ENCODE measurements around the gene TRRAP. TPM values are rescaled to one million over a fixed set of nuclear protein-coding genes. Genes with fewer than 3 reads are reported as not detected.

The TRRAP gene
- total and polyA plus RNA-seq, 2 experiments from 2014 or later = 9.0 to 39.4 TPM

- no peaks in the 10 kb centered on the region for H3K27me3 ChIP-seq
- no peak overlapping the region for H3K27ac ChIP-seq
- H3K36me3 ChIP-seq = peaks cover 13% of the 10 kb centered on the region
- peak in 1 of 2 donors; percentile 35 for DNase-seq (ENCODE audit: low read depth in 1 of 2, low spot score in 1 of 2)
- H3K9me3 ChIP-seq (ENCODE audit: low read depth) = no peaks in the 10 kb centered on the region
- H3K4me1 ChIP-seq (ENCODE audit: low read depth) = peaks cover 3% of the 10 kb centered on the region
- H3K4me3 ChIP-seq = no peak overlapping the region
- no peak for TF ChIP-seq CTCF (IDR thresholded peaks at IDR 0.05; ENCODE audit: low read depth, low read length)
Observed at GRCh38 chr7:99021941-99022560, 143.7 kb downstream of the TRRAP start.

- DNase-seq (ENCODE audit: low read depth in 1 of 2, low spot score in 1 of 2) = no peak
- H3K27ac ChIP-seq = no peak overlapping the region
- peaks cover 3% of the 10 kb centered on the region for H3K4me1 ChIP-seq (ENCODE audit: low read depth)
- H3K4me3 ChIP-seq = no peak overlapping the region
- H3K9me3 ChIP-seq (ENCODE audit: low read depth) = no peaks in the 10 kb centered on the region
- H3K36me3 ChIP-seq = peaks cover 18% of the 10 kb centered on the region
- no peak for TF ChIP-seq CTCF (IDR thresholded peaks at IDR 0.05; ENCODE audit: low read depth, low read length)
- no peaks in the 10 kb centered on the region for H3K27me3 ChIP-seq
Observed at GRCh38 chr7:99024066-99024465, 145.7 kb downstream of the TRRAP start.

- no peaks in the 10 kb centered on the region for H3K9me3 ChIP-seq (ENCODE audit: low read depth)
- H3K27ac ChIP-seq = peak overlapping the region; percentile 67
- no peaks in the 10 kb centered on the region for H3K27me3 ChIP-seq
- H3K4me1 ChIP-seq (ENCODE audit: low read depth) = no peaks in the 10 kb centered on the region
- no peak overlapping the region for H3K4me3 ChIP-seq
- no peak for TF ChIP-seq CTCF (IDR thresholded peaks at IDR 0.05; ENCODE audit: low read depth, low read length)
- DNase-seq (ENCODE audit: low read depth in 1 of 2, low spot score in 1 of 2) = peak in 1 of 2 donors; percentile 80
- peaks cover 35% of the 10 kb centered on the region for H3K36me3 ChIP-seq
Observed at GRCh38 chr7:99027241-99027640, 148.9 kb downstream of the TRRAP start.

- H3K4me3 ChIP-seq = no peak overlapping the region
- no peaks in the 10 kb centered on the region for H3K4me1 ChIP-seq (ENCODE audit: low read depth)
- TF ChIP-seq CTCF (IDR thresholded peaks at IDR 0.05; ENCODE audit: low read depth, low read length) = no peak
- H3K27me3 ChIP-seq = no peaks in the 10 kb centered on the region
- peaks cover 41% of the 10 kb centered on the region for H3K36me3 ChIP-seq
- H3K9me3 ChIP-seq (ENCODE audit: low read depth) = no peaks in the 10 kb centered on the region
- DNase-seq (ENCODE audit: low read depth in 1 of 2, low spot score in 1 of 2) = peak in 1 of 2 donors; percentile 37
- peak overlapping the region; percentile 67 for H3K27ac ChIP-seq
Observed at GRCh38 chr7:99027841-99028240, 149.5 kb downstream of the TRRAP start.

- no peak for TF ChIP-seq CTCF (IDR thresholded peaks at IDR 0.05; ENCODE audit: low read depth, low read length)
- peaks cover 46% of the 10 kb centered on the region for H3K36me3 ChIP-seq
- no peaks in the 10 kb centered on the region for H3K27me3 ChIP-seq
Observed at GRCh38 chr7:99028261-99028973, 150.1 kb downstream of the TRRAP start.

More at GRCh38 chr7:99028261-99028973, 150.1 kb downstream of the TRRAP start:
- Histone ChIP-seq H3K4me1 (ENCODE audit: low read depth) (no peaks in the 10 kb centered on the region), H3K9me3 (ENCODE audit: low read depth) (no peaks in the 10 kb centered on the region), H3K27ac (peak overlapping the region; percentile 67), H3K4me3 (no peak overlapping the region)
- no peak for DNase-seq (ENCODE audit: low read depth in 1 of 2, low spot score in 1 of 2)
